K562 (cell line): ENCODE results near the gene CFAP58.

Experiments used
- HDAC2 ChIP-seq: fragments of 450-650 bp; IDR thresholded peaks from 2 replicates; pipeline ENCODE4 v1.6.1; 2016; ENCODE audit warnings: mild to moderate bottlenecking
- PHB2 ChIP-seq: fragments of 450-650 bp; IDR thresholded peaks from 2 replicates; pipeline ENCODE4 v1.6.1; 2017; ENCODE audit warnings: low read depth
- TEAD4 ChIP-seq, 2 experiments: sonication (generic) in 1 of 2; formaldehyde crosslinking in 1 of 2; IDR thresholded peaks; 2 replicates each; pipeline versions ENCODE4 v1.6.1 to v1.8.0; 2012 to 2022; ENCODE audit warnings: borderline replicate concordance in 1 of 2, inconsistent platforms in 1 of 2, low read length in 1 of 2, mild to moderate bottlenecking in 1 of 2, missing genetic modification reagents in 1 of 2
- ZNF263 ChIP-seq: sonication (generic); formaldehyde crosslinking; IDR thresholded peaks from 2 replicates; pipeline ENCODE4 v1.8.0; 2022; ENCODE audit warnings: mild to moderate bottlenecking, missing genetic modification reagents, borderline replicate concordance
- ZNF696 ChIP-seq: fragments of 250-450 bp; sonication (Bioruptor Pico); conservative IDR thresholded peaks from 2 replicates; pipeline ENCODE4 v1.4.0; 2020; ENCODE audit warnings: mild to moderate bottlenecking, moderate library complexity

DNA sequence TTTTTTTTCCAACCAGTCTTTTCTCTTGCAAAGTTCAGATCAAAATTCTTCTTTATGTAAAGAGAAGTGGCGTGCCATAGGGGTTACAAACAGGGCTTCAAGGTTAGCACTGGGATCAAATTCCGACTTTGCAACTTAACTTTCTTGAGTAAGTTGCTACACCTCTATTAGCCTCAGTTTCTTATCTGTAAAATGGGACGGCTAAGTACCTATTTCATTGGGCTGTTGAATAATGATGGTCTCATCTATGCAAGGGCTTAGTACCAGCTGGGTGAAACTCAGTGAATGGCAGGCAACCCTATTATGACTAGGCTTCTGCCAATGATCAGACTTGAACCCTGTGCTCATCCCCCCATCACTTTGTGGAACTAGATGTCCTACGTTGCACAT lies 49.3 kb upstream of the CFAP58 start:
- no peak for TF ChIP-seq ZNF696 (CRISPR knock-in tag)
- TF ChIP-seq PHB2 = no peak
- no peak for TF ChIP-seq HDAC2
- TF ChIP-seq ZNF263 = no peak
- no peak for TF ChIP-seq TEAD4 (IDR thresholded peaks at IDR 0.05; ENCODE audit: low read length)
- no peak for TF ChIP-seq TEAD4 (CRISPR knock-in tag; IDR thresholded peaks at IDR 0.05; ENCODE audit: borderline replicate concordance)
